GM19099 (cell line): ENCODE measurements around the gene CGNL1.

Experiments
- POLR2A ChIP-seq: IDR thresholded peaks from 3 replicates; pipeline ENCODE4 v1.6.1; 2011; ENCODE audit warnings: low read depth; ENCODE audit not compliant: insufficient read length; ENCODE audit errors: extremely low read depth

CGNL1 gene

DNA sequence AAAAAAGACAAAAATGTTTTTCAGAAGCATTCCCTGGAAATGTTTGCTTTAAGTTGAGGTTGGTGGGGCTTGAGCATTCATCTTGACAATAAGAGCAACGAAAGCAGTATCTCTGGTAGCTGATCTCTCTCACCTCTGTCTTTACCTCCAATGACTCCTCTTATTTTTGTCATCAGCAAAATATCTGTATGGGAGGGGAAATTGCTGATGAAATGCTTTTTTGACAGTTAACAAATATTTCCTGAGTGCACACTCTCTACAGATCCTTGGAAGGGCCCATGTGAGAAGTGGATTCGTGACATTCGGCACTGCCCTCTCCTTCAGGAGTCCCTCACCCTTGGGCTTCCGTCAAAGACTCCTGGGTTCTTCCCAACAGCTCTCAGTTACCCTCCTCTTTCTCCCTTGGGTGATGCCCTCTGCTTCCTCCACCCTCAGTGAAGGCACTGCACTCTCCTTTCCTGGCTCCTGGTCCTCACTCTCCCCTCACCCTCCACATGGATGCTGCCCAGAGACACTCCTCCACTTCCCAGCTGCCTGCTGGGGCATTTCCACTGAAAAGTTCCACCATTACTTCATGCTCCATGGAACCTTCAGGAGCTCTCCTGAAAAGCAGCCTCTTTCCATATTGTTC lies 2.9 kb upstream of the CGNL1 start:
- TF ChIP-seq POLR2A = no peak

DNA sequence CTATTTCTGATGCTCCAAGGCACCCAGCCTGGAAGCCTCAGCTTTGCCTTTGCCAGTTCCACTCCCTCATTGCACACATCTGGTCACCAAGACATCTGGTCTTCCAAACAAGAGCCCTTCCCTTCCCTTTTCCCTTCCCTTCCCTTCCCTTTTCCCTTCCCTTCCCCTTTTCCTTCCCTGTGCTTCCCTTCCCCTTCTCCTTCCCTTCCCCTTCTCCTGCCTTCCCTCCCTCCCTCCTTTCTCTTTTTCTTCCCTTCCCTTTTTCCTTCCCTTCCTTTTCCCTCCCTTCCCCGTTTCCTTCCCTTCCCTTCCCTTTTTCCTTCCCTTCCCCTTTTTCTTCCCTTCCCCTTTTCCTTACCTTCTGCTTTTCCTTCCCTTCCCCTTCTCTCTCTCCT lies 2.4 kb upstream of the CGNL1 start:
- no peak for TF ChIP-seq POLR2A

DNA sequence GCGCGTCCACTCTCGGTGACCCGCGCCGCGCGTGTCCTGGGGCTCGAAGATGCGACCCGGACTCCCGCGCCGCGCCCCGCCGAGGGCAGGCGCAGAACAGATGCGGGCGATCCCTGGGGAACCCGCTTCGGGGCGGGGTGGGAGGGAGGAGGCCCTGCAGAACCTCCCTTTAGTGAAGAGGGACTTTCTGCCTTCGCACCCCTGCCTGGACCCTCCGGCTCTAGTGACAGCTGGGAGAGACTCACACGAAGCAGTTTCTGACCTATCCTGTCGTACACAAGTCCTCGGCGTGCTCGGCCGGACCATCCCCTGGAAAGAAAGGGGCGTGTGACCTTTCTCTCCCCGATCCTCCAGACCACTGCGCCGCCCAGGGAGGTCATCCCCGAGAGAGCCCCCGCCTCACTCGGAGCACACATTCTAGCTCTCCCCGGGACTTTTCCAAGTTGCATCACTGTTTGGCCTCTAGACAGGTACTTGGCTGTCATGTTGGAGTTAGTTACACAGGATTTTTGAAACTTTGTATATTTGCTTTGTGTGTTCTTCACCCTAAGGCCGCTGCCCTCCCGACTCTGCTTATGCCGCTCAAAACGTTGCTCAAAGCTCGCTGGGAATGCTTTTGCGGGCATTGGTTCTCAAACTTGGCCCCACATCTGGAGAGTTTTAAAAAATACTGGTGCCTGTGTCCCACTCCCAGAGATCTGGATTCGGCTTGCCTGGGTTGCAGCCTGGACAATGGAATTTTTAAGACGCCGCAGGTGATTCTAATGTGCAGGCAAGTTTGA lies 582 bp downstream of the CGNL1 start:
- TF ChIP-seq POLR2A = no peak

DNA sequence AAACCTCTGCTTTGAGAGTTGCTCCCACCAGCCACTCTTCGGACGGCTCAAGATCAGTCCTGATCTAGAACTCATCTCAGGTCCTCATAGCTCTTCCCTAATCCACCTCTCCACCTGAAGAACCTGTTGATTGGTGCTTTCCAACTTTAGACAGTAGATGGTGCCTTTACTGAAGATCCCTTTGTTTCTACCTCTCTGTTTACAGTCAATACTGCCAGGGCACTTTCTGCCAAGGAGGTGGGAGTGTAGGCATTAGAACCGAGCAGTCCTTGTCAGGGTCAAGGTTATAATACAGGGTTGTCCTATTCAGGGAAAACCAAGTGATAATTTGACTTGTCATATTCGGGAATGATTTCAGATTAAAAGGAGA lies 1.2 kb downstream of the CGNL1 start:
- no peak for TF ChIP-seq POLR2A

DNA sequence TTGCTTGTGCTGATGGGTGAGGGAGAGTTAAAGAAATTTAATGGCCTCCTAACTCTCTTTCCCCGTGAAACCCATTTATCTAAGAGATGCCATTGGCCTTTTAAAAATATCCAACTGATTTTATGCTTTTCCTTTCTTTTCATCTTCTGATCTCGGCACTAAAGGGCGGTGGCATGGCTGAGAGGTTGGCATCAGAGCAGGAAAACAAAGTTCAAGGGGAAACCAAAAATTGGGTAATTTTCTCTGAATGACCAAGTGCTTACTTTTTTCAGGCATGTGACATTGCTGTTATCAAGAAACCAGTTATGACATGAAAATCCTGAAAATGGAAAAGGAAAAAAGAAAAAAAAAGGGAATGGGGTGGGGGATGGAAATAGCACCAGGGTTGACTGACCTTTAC lies 3.2 kb downstream of the CGNL1 start:
- no peak for TF ChIP-seq POLR2A

DNA sequence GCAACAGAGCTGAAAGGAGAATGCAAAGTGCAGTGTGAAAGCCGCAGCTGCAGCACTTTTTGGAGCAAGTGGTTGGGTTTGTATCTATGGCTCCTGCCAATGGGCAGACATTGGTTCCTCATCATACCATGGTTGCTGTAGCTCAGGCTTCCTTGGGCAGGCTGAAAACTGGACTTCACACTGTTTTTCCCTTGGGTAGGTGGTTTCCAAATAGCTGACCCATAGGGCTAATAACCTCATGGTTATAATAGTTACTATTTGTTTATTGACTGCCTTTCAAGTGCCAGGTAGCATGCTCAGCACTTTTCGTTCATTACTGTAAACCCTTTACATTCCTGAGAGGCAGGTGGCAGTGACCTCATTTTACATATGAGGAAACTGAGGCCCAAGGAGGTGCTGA lies 4.5 kb downstream of the CGNL1 start:
- TF ChIP-seq POLR2A = no peak

DNA sequence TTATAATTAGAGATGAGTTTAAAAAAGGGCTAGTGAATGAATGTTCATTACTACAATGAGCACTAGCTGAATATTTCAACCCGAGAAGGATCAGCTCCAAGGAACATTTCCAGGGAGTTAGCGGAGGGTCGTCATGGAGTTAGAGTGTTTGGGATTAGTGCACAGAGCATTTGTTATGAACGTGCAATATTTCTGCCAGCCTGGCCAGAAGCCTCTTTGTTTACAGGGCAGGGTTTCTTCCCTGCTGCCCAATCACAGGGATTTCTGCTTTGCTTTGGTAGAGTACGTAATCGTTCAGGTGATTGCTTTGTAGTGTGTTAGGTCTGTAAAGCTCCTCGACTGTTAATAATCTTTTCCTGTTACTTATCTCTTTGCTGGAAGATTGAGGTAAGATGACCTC lies 5.9 kb downstream of the CGNL1 start:
- TF ChIP-seq POLR2A = no peak

DNA sequence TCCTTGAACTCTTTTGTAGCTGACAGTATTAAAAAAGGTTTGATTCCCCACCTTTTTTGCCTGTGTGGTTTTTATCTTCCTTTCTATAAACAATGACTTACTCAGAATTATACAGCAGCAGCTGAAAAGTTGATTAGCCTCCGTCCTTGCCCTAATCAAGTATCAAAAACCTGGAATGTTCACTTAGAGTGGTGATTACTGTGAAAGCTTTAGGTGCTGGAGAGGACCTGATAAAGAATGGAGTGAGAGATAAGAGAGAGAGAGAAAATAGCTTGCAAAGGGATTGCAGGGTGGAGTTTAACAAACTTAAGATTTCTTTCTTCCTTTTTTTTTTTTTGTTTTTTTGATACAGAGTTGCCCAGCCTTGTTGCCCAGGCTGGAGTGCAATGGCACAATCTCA lies 6.7 kb downstream of the CGNL1 start:
- no peak for TF ChIP-seq POLR2A

DNA sequence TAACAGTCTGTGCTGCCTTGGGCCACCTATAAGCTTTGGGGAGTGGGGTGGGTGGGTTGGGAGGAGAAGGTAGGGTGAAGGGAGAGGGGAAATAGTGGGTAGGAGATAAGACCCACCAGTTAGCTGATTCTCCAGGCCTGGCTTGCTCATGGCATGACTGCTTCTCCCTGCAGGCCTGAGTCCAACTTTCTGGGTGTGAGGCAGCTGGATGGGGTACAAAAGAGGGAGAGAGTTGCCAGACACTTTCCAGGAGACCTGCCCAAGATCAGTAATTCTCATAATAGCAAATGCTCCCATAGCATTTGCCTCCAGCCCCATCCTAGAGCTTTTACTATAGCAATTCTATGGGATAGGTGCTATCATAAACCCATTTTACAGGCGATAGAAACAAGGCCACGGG lies 7.7 kb downstream of the CGNL1 start:
- no peak for TF ChIP-seq POLR2A

DNA sequence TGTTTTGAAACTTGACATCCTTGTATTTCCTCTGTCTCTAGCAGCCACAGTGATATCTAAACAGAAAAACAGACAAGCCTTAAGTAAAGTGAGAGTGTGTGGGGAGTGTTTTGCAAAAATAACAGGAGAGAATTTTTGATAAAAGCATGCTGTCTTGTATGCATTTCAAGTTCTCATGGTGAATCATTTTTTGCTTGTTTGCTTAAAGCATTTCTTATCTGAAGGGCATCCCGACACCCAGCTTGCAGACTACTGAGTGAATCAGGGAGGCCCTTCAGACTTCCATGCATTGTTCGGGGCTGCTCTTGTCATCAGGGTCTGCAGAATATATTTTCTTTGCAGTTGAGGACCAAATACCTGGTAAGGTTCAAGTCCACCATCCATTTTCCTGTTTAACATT lies 8.5 kb downstream of the CGNL1 start:
- TF ChIP-seq POLR2A = no peak

DNA sequence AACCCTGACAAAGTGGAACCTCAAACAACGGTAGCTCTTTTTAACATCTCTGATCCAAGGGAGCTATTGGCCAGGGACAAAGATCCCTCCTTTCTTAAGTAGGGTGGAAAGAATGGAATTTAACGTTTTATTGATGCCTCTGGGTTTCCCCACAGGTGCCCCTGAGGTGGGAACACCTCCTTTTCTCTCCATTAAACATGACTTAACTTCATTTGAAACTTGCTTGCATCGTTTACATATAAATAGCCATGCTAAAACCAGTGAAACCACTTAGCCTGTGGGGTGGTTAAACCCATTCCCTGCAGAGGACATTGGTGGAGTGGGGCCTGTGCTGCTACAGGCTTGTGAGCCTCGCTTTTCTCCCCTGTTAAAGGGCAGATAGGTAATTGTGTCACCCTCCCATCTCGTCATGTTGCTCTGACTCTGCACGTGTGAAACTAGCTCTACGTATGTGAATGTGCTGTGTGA lies 9.7 kb downstream of the CGNL1 start:
- no peak for TF ChIP-seq POLR2A

DNA sequence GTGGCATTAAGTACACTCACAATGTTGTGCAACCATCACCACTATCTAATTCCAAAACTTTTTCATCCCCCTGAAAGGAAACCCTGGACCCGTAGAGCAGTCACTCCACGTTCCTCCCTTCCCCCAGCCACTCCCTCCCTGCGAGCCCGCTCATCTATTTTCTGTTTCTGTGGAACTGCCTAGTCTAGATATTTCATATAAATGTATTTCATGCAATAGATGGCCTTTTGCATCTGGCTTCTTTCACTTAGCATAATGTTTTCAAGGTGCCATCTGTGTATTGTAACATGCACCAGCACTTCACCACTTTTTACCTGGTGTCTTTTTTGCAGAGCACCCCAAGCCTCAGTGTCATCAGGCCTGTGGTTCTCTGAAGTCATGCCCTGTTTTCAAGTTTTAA lies 10.7 kb downstream of the CGNL1 start:
- no peak for TF ChIP-seq POLR2A

DNA sequence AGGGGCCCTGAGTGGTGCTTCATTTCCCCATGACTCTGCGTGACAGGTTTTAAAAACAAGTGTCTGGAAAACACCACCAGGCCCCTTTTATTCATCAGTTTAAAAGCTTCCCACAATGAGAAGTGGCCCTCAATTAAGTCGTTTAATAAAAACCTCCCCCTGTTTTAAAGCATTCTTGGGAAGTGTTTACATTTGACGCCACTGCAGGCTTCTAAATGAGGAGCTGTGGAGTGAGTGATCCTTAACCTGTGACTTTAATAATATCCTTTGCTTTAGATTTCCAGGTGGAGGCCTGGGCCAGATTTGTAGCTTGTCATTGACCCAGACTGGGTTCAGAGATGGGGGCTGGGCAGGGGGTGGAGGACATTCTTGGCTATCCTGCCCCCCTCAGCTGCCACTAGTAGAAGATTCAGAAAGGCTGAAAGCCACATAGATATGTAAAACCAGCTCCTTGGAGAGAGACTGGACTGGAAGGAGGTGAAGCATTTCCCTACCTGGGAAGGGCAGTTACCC lies 11.3 kb downstream of the CGNL1 start:
- TF ChIP-seq POLR2A = no peak

DNA sequence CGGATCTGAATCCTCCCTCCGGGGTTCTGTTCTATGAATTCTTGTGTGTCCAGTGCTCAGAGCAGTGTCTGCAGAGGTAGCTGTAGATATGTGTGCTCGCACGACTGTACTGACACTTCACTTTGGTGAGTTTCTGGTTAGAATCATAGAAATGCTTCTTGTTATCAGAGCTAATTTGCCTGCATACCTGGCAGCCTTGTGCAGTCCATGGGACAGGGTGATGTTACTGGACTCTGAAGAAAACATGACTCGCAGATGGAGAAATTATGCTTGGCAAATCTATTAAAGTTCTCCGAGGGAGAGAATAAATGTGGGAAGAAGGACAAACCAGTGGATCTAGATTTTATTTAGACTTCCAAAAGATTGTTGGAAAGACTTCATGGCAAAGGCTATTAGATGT lies 12.2 kb downstream of the CGNL1 start:
- no peak for TF ChIP-seq POLR2A

DNA sequence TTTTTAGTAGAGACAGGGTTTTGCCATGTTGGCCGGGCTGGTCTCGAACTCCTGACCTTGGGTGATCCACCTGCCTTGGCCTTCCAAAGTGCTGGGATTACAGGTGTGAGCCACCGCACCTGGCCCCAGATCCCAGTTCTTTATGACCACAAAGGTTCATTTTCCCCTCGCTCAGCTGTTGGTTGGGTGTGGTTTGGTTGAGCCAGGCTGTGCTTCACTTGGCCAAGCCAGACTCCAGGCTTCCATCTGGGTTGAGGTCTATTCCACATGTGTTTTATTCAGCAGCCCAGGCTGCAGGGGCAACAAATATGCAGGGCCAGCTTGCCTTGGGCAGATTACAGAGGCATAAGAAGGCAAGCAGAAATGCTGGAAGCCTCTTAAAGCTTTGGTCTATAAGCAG lies 13.7 kb downstream of the CGNL1 start:
- no peak for TF ChIP-seq POLR2A

DNA sequence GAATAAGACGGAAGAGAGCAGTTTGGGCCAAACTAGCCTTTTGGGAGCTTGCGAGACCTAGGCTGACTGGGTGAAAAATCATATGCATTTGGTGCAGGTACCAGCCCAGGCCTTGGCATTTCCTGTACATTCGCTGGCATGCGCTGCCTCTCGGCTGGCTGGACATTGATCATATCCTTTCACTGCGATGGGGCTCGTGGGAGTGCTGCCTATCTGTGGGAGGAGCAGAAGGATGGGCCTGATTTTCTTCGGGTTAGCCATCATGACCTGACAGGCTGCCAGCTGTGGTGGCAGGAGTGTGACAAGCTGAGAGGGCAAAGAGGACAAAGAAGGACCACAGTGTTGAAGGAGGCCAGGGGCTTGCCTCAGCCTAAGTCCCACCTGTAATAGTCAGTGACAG lies 14.3 kb downstream of the CGNL1 start:
- no peak for TF ChIP-seq POLR2A
